Activated effector memory CD4-positive, alpha-beta T cell treated with Interleukin-2 at 50 U/mL for 16 hours (primary cell): ENCODE results near the gene FPR3.

Source experiments
- DNase-seq: peaks from one replicate; pipeline ENCODE4 v3.0.0-alpha.2; 2020

Gene FPR3

GRCh38 chr19:51808333-51808986 is 13.5 kb downstream of the FPR3 start:
- DNase-seq: no peak

- DNase-seq: no peak
These were observed 14.8 kb downstream of the FPR3 start for GRCh38 chr19:51809787-51810186.

GRCh38 chr19:51810223-51810622 is 15.3 kb downstream of the FPR3 start:
- no peak for DNase-seq

GRCh38 chr19:51811344-51811743 is 16.4 kb downstream of the FPR3 start:
- no peak for DNase-seq

- DNase-seq: no peak
These were observed 20.1 kb downstream of the FPR3 start for GRCh38 chr19:51815043-51815442.

- no peak for DNase-seq
These were observed 21.8 kb downstream of the FPR3 start for GRCh38 chr19:51816711-51817110.

GRCh38 chr19:51820011-51820410 is 25.1 kb downstream of the FPR3 start:
- no peak for DNase-seq

GRCh38 chr19:51820831-51821446 is 26.0 kb downstream of the FPR3 start:
- no peak for DNase-seq

- DNase-seq: no peak
These were observed 26.5 kb downstream of the FPR3 start for GRCh38 chr19:51821456-51821855.

GRCh38 chr19:51821921-51822320 is 27.0 kb downstream of the FPR3 start:
- no peak for DNase-seq

- no peak for DNase-seq
These were observed 27.4 kb downstream of the FPR3 start for GRCh38 chr19:51822325-51822724.

- no peak for DNase-seq
These were observed 28.0 kb downstream of the FPR3 start for GRCh38 chr19:51822946-51823345.

GRCh38 chr19:51824281-51825005 is 29.5 kb downstream of the FPR3 start:
- no peak for DNase-seq

GRCh38 chr19:51830274-51830673 is 35.3 kb downstream of the FPR3 start:
- DNase-seq: no peak

GRCh38 chr19:51837145-51837544 is 42.2 kb downstream of the FPR3 start:
- DNase-seq: no peak

GRCh38 chr19:51861870-51862622 is 67.1 kb downstream of the FPR3 start:
- no peak for DNase-seq

- no peak for DNase-seq
These were observed 78.1 kb downstream of the FPR3 start for GRCh38 chr19:51873097-51873496.
